Upper lobe of left lung (tissue), 4 donors: ENCODE data around the gene PAPPA.

Experiments used
- POLR2AphosphoS5 ChIP-seq, 2 donors: sonication (generic); formaldehyde crosslinking; IDR thresholded peaks; one replicate each; pipeline ENCODE4 v1.5.1; 2017; ENCODE audit warnings: antibody characterized with exemption in 2 of 2
- TF ChIP-seq, protein P1 (sequence below), 6 experiments: fragments of 450-650 bp in 4 of 6; fragments of 200-600 bp in 2 of 6; sonication (generic) in 2 of 6; IDR thresholded peaks; one replicate each; pipeline ENCODE4 v1.5.1; 2016 to 2019; ENCODE audit warnings: antibody characterized with exemption in 6 of 6

- TF ChIP-seq, protein P1, sequence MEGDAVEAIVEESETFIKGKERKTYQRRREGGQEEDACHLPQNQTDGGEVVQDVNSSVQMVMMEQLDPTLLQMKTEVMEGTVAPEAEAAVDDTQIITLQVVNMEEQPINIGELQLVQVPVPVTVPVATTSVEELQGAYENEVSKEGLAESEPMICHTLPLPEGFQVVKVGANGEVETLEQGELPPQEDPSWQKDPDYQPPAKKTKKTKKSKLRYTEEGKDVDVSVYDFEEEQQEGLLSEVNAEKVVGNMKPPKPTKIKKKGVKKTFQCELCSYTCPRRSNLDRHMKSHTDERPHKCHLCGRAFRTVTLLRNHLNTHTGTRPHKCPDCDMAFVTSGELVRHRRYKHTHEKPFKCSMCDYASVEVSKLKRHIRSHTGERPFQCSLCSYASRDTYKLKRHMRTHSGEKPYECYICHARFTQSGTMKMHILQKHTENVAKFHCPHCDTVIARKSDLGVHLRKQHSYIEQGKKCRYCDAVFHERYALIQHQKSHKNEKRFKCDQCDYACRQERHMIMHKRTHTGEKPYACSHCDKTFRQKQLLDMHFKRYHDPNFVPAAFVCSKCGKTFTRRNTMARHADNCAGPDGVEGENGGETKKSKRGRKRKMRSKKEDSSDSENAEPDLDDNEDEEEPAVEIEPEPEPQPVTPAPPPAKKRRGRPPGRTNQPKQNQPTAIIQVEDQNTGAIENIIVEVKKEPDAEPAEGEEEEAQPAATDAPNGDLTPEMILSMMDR (IDR thresholded peaks at IDR 0.05): no peak
- no peak for TF ChIP-seq POLR2AphosphoS5 (IDR thresholded peaks at IDR 0.05)
These were observed 196.6 kb downstream of the PAPPA start for GRCh38 chr9:116350213-116350612.
